H1 (cell line): ENCODE data around the gene CAMK2D. TPM values are rescaled to one million over a fixed set of nuclear protein-coding genes. Genes with fewer than 3 reads are reported as not detected.

Experiments used
- ASH2L ChIP-seq: fragments of 200-600, 300-600 bp; sonication (generic); IDR thresholded peaks from one replicate; pipeline ENCODE4 v1.7.1; 2017; ENCODE audit warnings: low read length
- BRCA1 ChIP-seq: IDR thresholded peaks from 2 replicates; pipeline ENCODE4 v1.6.1; 2012; ENCODE audit warnings: low read depth, low read length, improper control_type of control experiment
- CBX5 ChIP-seq: fragments of 300-800, 300-1000 bp; sonication (generic); IDR thresholded peaks from 2 replicates; pipeline ENCODE4 v1.7.1; 2016; ENCODE audit warnings: antibody characterized with exemption, low read length, low read depth
- MAX ChIP-seq: IDR thresholded peaks from 2 replicates; pipeline ENCODE4 v1.6.1; 2012; ENCODE audit warnings: inconsistent platforms
- POLR2AphosphoS5 ChIP-seq: IDR thresholded peaks from 2 replicates; pipeline ENCODE4 v1.6.1; 2011; ENCODE audit warnings: low read depth, low read length
- SAP30 ChIP-seq: fragments of 300-600 bp; sonication (generic); IDR thresholded peaks from 2 replicates; pipeline ENCODE4 v1.7.1; 2012; ENCODE audit warnings: low read length, moderate library complexity, mild to moderate bottlenecking, inconsistent platforms; ENCODE audit not compliant: insufficient read depth, insufficient replicate concordance
- TCF12 ChIP-seq: IDR thresholded peaks from 2 replicates; pipeline ENCODE4 v1.6.1; 2011; ENCODE audit warnings: low read depth, mild to moderate bottlenecking, low read length
- TEAD4 ChIP-seq: IDR thresholded peaks from 2 replicates; pipeline ENCODE4 v1.6.1; 2012; ENCODE audit warnings: low read depth, low read length, inconsistent platforms, mixed read lengths
- polyA plus RNA-seq, 7 experiments: library from polyadenylated mRNA; depleted of rRNA in 3 of 7; stranded (reverse) in 5 of 7; unstranded in 2 of 7; fragments of >200 nt in 5 of 7; fragments of 200-250 nt in 2 of 7; gene quantifications; 1 replicate in 5 of 7; 2 replicates in 1 of 7; 4 replicates in 1 of 7; pipeline versions ENCODE4 v1.2.1 to v1.2.3, GENCODE V29; 2011 to 2013; ENCODE audit warnings: missing spikeins in 2 of 7, mixed read lengths in 2 of 7
- total RNA-seq: library from RNA; stranded (reverse); fragmentation: NEBNext Ultra II Directional; extraction: Animal tissue kit (Norgen Biotek cat#: 25700); gene quantifications from 2 replicates; pipeline ENCODE4 v1.2.1, GENCODE V29; 2021
- TF ChIP-seq, protein P1 (sequence below): fragments of 300-600 bp; sonication (generic); IDR thresholded peaks from 2 replicates; pipeline ENCODE4 v1.7.1; 2012; ENCODE audit warnings: low read length, moderate library complexity, mild to moderate bottlenecking, inconsistent platforms; ENCODE audit not compliant: insufficient replicate concordance
- TF ChIP-seq, protein P2 (sequence below): IDR thresholded peaks from 2 replicates; pipeline ENCODE4 v1.6.1; 2012; ENCODE audit warnings: inconsistent platforms

The CAMK2D gene
- total and polyA plus RNA-seq, 2 of the 8 experiments (the other 6 are each of a cell fraction or from before 2014, with no cell fraction given), result 3.2 to 7.0 TPM

DNA sequence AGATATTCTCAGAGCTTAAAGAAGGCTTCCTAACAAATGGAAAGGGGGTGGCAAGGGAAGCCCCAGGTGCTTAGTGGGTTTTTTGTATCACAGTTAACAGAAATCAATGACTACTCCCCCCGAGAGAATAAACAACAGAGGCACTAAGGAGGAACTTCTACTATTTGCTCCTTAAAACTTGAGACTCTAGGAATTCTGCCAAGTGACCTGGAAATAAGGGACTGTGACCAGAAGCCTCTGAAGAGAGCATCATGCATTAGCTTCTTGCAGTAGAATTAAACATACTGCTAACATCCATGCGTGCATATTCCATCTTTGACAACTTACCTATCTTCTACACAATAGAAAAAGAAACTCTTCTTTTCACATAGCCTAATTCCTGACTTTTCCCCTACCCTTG, 86.8 kb downstream of the CAMK2D start (continued):
- TF ChIP-seq, protein P1, sequence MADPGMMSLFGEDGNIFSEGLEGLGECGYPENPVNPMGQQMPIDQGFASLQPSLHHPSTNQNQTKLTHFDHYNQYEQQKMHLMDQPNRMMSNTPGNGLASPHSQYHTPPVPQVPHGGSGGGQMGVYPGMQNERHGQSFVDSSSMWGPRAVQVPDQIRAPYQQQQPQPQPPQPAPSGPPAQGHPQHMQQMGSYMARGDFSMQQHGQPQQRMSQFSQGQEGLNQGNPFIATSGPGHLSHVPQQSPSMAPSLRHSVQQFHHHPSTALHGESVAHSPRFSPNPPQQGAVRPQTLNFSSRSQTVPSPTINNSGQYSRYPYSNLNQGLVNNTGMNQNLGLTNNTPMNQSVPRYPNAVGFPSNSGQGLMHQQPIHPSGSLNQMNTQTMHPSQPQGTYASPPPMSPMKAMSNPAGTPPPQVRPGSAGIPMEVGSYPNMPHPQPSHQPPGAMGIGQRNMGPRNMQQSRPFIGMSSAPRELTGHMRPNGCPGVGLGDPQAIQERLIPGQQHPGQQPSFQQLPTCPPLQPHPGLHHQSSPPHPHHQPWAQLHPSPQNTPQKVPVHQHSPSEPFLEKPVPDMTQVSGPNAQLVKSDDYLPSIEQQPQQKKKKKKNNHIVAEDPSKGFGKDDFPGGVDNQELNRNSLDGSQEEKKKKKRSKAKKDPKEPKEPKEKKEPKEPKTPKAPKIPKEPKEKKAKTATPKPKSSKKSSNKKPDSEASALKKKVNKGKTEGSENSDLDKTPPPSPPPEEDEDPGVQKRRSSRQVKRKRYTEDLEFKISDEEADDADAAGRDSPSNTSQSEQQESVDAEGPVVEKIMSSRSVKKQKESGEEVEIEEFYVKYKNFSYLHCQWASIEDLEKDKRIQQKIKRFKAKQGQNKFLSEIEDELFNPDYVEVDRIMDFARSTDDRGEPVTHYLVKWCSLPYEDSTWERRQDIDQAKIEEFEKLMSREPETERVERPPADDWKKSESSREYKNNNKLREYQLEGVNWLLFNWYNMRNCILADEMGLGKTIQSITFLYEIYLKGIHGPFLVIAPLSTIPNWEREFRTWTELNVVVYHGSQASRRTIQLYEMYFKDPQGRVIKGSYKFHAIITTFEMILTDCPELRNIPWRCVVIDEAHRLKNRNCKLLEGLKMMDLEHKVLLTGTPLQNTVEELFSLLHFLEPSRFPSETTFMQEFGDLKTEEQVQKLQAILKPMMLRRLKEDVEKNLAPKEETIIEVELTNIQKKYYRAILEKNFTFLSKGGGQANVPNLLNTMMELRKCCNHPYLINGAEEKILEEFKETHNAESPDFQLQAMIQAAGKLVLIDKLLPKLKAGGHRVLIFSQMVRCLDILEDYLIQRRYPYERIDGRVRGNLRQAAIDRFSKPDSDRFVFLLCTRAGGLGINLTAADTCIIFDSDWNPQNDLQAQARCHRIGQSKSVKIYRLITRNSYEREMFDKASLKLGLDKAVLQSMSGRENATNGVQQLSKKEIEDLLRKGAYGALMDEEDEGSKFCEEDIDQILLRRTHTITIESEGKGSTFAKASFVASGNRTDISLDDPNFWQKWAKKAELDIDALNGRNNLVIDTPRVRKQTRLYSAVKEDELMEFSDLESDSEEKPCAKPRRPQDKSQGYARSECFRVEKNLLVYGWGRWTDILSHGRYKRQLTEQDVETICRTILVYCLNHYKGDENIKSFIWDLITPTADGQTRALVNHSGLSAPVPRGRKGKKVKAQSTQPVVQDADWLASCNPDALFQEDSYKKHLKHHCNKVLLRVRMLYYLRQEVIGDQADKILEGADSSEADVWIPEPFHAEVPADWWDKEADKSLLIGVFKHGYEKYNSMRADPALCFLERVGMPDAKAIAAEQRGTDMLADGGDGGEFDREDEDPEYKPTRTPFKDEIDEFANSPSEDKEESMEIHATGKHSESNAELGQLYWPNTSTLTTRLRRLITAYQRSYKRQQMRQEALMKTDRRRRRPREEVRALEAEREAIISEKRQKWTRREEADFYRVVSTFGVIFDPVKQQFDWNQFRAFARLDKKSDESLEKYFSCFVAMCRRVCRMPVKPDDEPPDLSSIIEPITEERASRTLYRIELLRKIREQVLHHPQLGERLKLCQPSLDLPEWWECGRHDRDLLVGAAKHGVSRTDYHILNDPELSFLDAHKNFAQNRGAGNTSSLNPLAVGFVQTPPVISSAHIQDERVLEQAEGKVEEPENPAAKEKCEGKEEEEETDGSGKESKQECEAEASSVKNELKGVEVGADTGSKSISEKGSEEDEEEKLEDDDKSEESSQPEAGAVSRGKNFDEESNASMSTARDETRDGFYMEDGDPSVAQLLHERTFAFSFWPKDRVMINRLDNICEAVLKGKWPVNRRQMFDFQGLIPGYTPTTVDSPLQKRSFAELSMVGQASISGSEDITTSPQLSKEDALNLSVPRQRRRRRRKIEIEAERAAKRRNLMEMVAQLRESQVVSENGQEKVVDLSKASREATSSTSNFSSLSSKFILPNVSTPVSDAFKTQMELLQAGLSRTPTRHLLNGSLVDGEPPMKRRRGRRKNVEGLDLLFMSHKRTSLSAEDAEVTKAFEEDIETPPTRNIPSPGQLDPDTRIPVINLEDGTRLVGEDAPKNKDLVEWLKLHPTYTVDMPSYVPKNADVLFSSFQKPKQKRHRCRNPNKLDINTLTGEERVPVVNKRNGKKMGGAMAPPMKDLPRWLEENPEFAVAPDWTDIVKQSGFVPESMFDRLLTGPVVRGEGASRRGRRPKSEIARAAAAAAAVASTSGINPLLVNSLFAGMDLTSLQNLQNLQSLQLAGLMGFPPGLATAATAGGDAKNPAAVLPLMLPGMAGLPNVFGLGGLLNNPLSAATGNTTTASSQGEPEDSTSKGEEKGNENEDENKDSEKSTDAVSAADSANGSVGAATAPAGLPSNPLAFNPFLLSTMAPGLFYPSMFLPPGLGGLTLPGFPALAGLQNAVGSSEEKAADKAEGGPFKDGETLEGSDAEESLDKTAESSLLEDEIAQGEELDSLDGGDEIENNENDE, result no peak
- TF ChIP-seq POLR2AphosphoS5, result no peak
- no peak for TF ChIP-seq TCF12
- no peak for TF ChIP-seq BRCA1
- no peak for TF ChIP-seq ASH2L
- no peak for TF ChIP-seq TEAD4
- TF ChIP-seq CBX5, result no peak
- TF ChIP-seq, protein P2, sequence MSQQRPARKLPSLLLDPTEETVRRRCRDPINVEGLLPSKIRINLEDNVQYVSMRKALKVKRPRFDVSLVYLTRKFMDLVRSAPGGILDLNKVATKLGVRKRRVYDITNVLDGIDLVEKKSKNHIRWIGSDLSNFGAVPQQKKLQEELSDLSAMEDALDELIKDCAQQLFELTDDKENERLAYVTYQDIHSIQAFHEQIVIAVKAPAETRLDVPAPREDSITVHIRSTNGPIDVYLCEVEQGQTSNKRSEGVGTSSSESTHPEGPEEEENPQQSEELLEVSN, result no peak
- TF ChIP-seq SAP30, result no peak
- TF ChIP-seq MAX, result no peak
- TF ChIP-seq, all 59 proteins: peak for 0
